ENCODE data around the gene C9orf78.

- TF ChIP-seq ZNF592 (IDR thresholded peaks at IDR 0.05) (no peak), CTCF (IDR thresholded peaks at IDR 0.05 in 2 of 3, conservative IDR thresholded peaks at IDR 0.05 in 1 of 3; ENCODE audit: insufficient read depth in 2 of 3, low read depth in 1 of 3, low read length in 3 of 3) (peak in 1 of 3 experiments; percentile 9; a peak in 2 of 6 replicates)
These were observed at the start of gene C9orf78, which contains the start of gene USP20 for GRCh38 chr9:129835128-129835859.
